H1 (cell line): ENCODE data around the gene DPM2. TPM values are rescaled to one million over a fixed set of nuclear protein-coding genes. Genes with fewer than 3 reads are reported as not detected.
A peak's percentile ranks its signal among the peaks of the same experiment; 100 is the strongest.

Source experiments
- CTCF ChIA-PET: fragments of 300-600 bp; sonication (Branson Sonifier 250); formaldehyde crosslinking; loops from one replicate; lab custom pipeline; 2021; ENCODE audit not compliant: partially characterized antibody; lab: Charles Lee
- POLR2A ChIA-PET: fragments of 300-600 bp; sonication (Branson Sonifier 250); formaldehyde crosslinking; loops from one replicate; lab custom pipeline; 2021; ENCODE audit warnings: inconsistent platforms; ENCODE audit not compliant: partially characterized antibody; lab: Charles Lee
- DNase-seq, 2 experiments: peaks; one replicate each; pipeline versions ENCODE4 v3.0.0 to v3.0.0-alpha.2; 2010 to 2022; ENCODE audit warnings: low spot score in 2 of 2, low read depth in 1 of 2, mixed read lengths in 1 of 2
- FAIRE-seq: peaks from 2 replicates; lab custom pipeline; 2011; peaks lifted over from hg19 to GRCh38; lab: Jason Lieb, UNC
- H2AFZ ChIP-seq: 2 replicates; pipeline ENCODE4 v1.8.1; 2012; ENCODE audit warnings: low read length, inconsistent platforms
- H2AK5ac ChIP-seq: 2 replicates; pipeline ENCODE4 v1.6.1; 2013; ENCODE audit warnings: low read depth, low read length
- H2BK120ac ChIP-seq: replicated peaks from 2 replicates; pipeline ENCODE3; 2013; ENCODE audit warnings: low read depth, low read length, inconsistent platforms
- H2BK12ac ChIP-seq: 2 replicates; pipeline ENCODE4 v1.6.1; 2013; ENCODE audit warnings: low read depth, low read length
- H2BK15ac ChIP-seq: 2 replicates; pipeline ENCODE4 v1.6.1; 2013; ENCODE audit warnings: low read length
- H2BK20ac ChIP-seq: 2 replicates; pipeline ENCODE4 v1.6.1; 2013; ENCODE audit warnings: low read length
- H2BK5ac ChIP-seq: 2 replicates; pipeline ENCODE4 v1.6.1; 2013; ENCODE audit warnings: low read depth, low read length
- H3K14ac ChIP-seq: 2 replicates; pipeline ENCODE4 v1.6.1; 2013; ENCODE audit warnings: inconsistent platforms; ENCODE audit not compliant: insufficient read length
- H3K18ac ChIP-seq: 2 replicates; pipeline ENCODE4 v1.6.1; 2013; ENCODE audit warnings: low read length; ENCODE audit errors: extremely low read depth
- H3K23ac ChIP-seq: 2 replicates; pipeline ENCODE4 v1.6.1; 2013; ENCODE audit warnings: inconsistent platforms; ENCODE audit not compliant: insufficient read length
- H3K23me2 ChIP-seq: 2 replicates; pipeline ENCODE4 v1.6.1; 2013; ENCODE audit warnings: low read depth, low read length
- H3K27ac ChIP-seq: 2 replicates; pipeline ENCODE4 v1.6.1; 2011; ENCODE audit warnings: low read depth, low read length, inconsistent platforms
- H3K27me3 ChIP-seq, 4 experiments: replicated peaks in 1 of 4; 1 replicate in 1 of 4; 2 replicates in 3 of 4; pipeline versions ENCODE4 v1.6.1 to v1.8.1; 2011 to 2013; ENCODE audit warnings: low read length in 3 of 4, mild to moderate bottlenecking in 3 of 4, inconsistent platforms in 2 of 4, mixed read lengths in 2 of 4, moderate library complexity in 1 of 4; ENCODE audit not compliant: control insufficient read depth in 3 of 4, insufficient read depth in 3 of 4; ENCODE audit errors: extremely low read depth in 1 of 4
- H3K36me3 ChIP-seq, 4 experiments: 2 replicates each; pipeline versions ENCODE4 v1.6.1 to v1.8.1; 2011 to 2013; ENCODE audit warnings: mild to moderate bottlenecking in 4 of 4, low read length in 3 of 4, moderate library complexity in 2 of 4, control low read depth in 1 of 4, inconsistent platforms in 1 of 4; ENCODE audit not compliant: insufficient read depth in 4 of 4, control insufficient read depth in 2 of 4
- H3K4ac ChIP-seq: replicated peaks from 2 replicates; pipeline ENCODE3; 2013; ENCODE audit warnings: low read length, low read depth, mixed read lengths, inconsistent platforms; ENCODE audit not compliant: insufficient read length
- H3K4me1 ChIP-seq, 4 experiments: replicated peaks in 1 of 4; 1 replicate in 1 of 4; 2 replicates in 3 of 4; pipeline versions ENCODE4 v1.6.1 to v1.8.1; 2011 to 2013; ENCODE audit warnings: low read length in 3 of 4, inconsistent platforms in 2 of 4, mixed read lengths in 1 of 4; ENCODE audit not compliant: insufficient read depth in 4 of 4, control insufficient read depth in 3 of 4
- H3K4me2 ChIP-seq, 2 experiments: 2 replicates each; pipeline versions ENCODE4 v1.6.1 to v1.8.1; 2011 to 2013; ENCODE audit warnings: low read depth in 2 of 2, low read length in 2 of 2, control low read depth in 1 of 2, inconsistent platforms in 1 of 2, mild to moderate bottlenecking in 1 of 2; ENCODE audit not compliant: insufficient read depth in 1 of 2
- H3K4me3 ChIP-seq, 4 experiments: fragments of 200-600, 300-600 bp in 1 of 4; sonication (generic), shearing (Covaris generic), sonication (Bioruptor Twin) in 1 of 4; 2 replicates each; pipeline versions ENCODE4 v1.5.1 to v1.8.1; 2011 to 2016; ENCODE audit warnings: low read length in 4 of 4, low read depth in 3 of 4, control low read depth in 2 of 4, inconsistent platforms in 2 of 4, mild to moderate bottlenecking in 2 of 4, mixed read lengths in 1 of 4, moderate library complexity in 1 of 4; ENCODE audit not compliant: insufficient read depth in 2 of 4; ENCODE audit errors: extremely low read depth in 1 of 4
- H3K56ac ChIP-seq: replicated peaks from 2 replicates; pipeline ENCODE3; 2013; ENCODE audit warnings: low read depth, mild to moderate bottlenecking, mixed read lengths, low read length, inconsistent platforms; ENCODE audit not compliant: insufficient read length
- H3K79me1 ChIP-seq: 2 replicates; pipeline ENCODE4 v1.6.1; 2013; ENCODE audit warnings: low read depth, low read length, control low read depth
- H3K79me2 ChIP-seq, 2 experiments: 2 replicates each; pipeline versions ENCODE4 v1.6.1 to v1.8.1; 2012 to 2013; ENCODE audit warnings: low read length in 2 of 2, mild to moderate bottlenecking in 2 of 2, inconsistent platforms in 1 of 2; ENCODE audit not compliant: insufficient read depth in 2 of 2, control insufficient read depth in 1 of 2
- H3K9ac ChIP-seq, 4 experiments: replicated peaks in 1 of 4; 1 replicate in 1 of 4; 2 replicates in 3 of 4; pipeline versions ENCODE4 v1.6.1 to v1.8.1; 2011 to 2013; ENCODE audit warnings: low read depth in 3 of 4, low read length in 3 of 4, control low read depth in 2 of 4, mild to moderate bottlenecking in 2 of 4, moderate library complexity in 2 of 4, inconsistent platforms in 1 of 4; ENCODE audit errors: extremely low read depth in 1 of 4
- H3K9me3 ChIP-seq, 2 experiments: 2 replicates each; pipeline versions ENCODE4 v1.6.1 to v1.8.1; 2012 to 2013; ENCODE audit warnings: mild to moderate bottlenecking in 2 of 2, moderate library complexity in 2 of 2, control low read depth in 1 of 2, inconsistent platforms in 1 of 2, low read depth in 1 of 2, low read length in 1 of 2, mixed read lengths in 1 of 2; ENCODE audit not compliant: insufficient read depth in 2 of 2
- H4K20me1 ChIP-seq, 2 experiments: replicated peaks in 1 of 2; 2 replicates each; pipeline versions ENCODE3 to v1.8.1; 2011 to 2013; ENCODE audit warnings: inconsistent platforms in 2 of 2, low read length in 2 of 2, mild to moderate bottlenecking in 1 of 2; ENCODE audit not compliant: insufficient read depth in 2 of 2, control insufficient read depth in 1 of 2
- H4K5ac ChIP-seq: 2 replicates; pipeline ENCODE4 v1.6.1; 2013; ENCODE audit warnings: low read length, low read depth, mixed read lengths, inconsistent platforms; ENCODE audit not compliant: insufficient read length
- H4K8ac ChIP-seq: 2 replicates; pipeline ENCODE4 v1.8.0; 2013; ENCODE audit warnings: mild to moderate bottlenecking, moderate library complexity, low read length, inconsistent platforms; ENCODE audit not compliant: insufficient read depth; ENCODE audit errors: extremely low read depth
- H4K91ac ChIP-seq: replicated peaks from 2 replicates; pipeline ENCODE3; 2013; ENCODE audit warnings: low read length, mixed read lengths, inconsistent platforms; ENCODE audit not compliant: insufficient read length
- BACH1 ChIP-seq: IDR thresholded peaks from 2 replicates; pipeline ENCODE4 v1.6.1; 2012; ENCODE audit warnings: low read length, improper control_type of control experiment
- CHD2 ChIP-seq: IDR thresholded peaks from 2 replicates; pipeline ENCODE4 v1.6.1; 2012; ENCODE audit warnings: low read length, improper control_type of control experiment
- CTBP2 ChIP-seq: IDR thresholded peaks from 2 replicates; pipeline ENCODE4 v1.7.0; 2011; ENCODE audit warnings: borderline replicate concordance, mild to moderate bottlenecking, moderate library complexity, mixed read lengths, low read length; ENCODE audit not compliant: insufficient read depth, insufficient read length
- SP2 ChIP-seq: IDR thresholded peaks from 2 replicates; pipeline ENCODE4 v1.6.1; 2012; ENCODE audit warnings: mild to moderate bottlenecking, low read length, inconsistent platforms
- SRF ChIP-seq: IDR thresholded peaks from 2 replicates; pipeline ENCODE4 v1.6.1; 2011; ENCODE audit warnings: mild to moderate bottlenecking, low read depth, low read length, moderate library complexity
- SUZ12 ChIP-seq: fragments of 200-600 bp; sonication (generic); IDR thresholded peaks from 2 replicates; pipeline ENCODE4 v1.6.1; 2012; ENCODE audit warnings: mild to moderate bottlenecking, inconsistent platforms, low read length, moderate library complexity, mixed read lengths
- WGBS, 2 experiments: shearing (Covaris generic) in 1 of 2; methylation state at CpG; one replicate each; pipeline versions ENCODE4 v1.1.6 to v1.1.7; 2013 to 2015; ENCODE audit warnings: low lambda C conversion rate in 2 of 2, mixed read lengths in 2 of 2, inconsistent platforms in 1 of 2, low coverage in 1 of 2, missing lambda C conversion rate in 1 of 2; ENCODE audit not compliant: insufficient replicate concordance in 2 of 2, insufficient coverage in 1 of 2, insufficient read length in 1 of 2; ENCODE audit errors: extremely low coverage in 1 of 2, missing lambda C conversion rate in 1 of 2; 5-methylcytosine and 5-hydroxymethylcytosine counted together
- polyA plus RNA-seq, 7 experiments: library from polyadenylated mRNA; depleted of rRNA in 3 of 7; stranded (reverse) in 5 of 7; unstranded in 2 of 7; fragments of >200 nt in 5 of 7; fragments of 200-250 nt in 2 of 7; gene quantifications; 1 replicate in 5 of 7; 2 replicates in 1 of 7; 4 replicates in 1 of 7; pipeline versions ENCODE4 v1.2.1 to v1.2.3, GENCODE V29; 2011 to 2013; ENCODE audit warnings: missing spikeins in 2 of 7, mixed read lengths in 2 of 7
- total RNA-seq: library from RNA; stranded (reverse); fragmentation: NEBNext Ultra II Directional; extraction: Animal tissue kit (Norgen Biotek cat#: 25700); gene quantifications from 2 replicates; pipeline ENCODE4 v1.2.1, GENCODE V29; 2021
- TF ChIP-seq, protein P1 (sequence below), 3 experiments: IDR thresholded peaks; 1 replicate in 2 of 3; 2 replicates in 1 of 3; pipeline versions ENCODE4 v1.5.1 to v1.6.1; 2011; ENCODE audit warnings: low read length in 3 of 3, mild to moderate bottlenecking in 3 of 3, inconsistent platforms in 2 of 3, low read depth in 1 of 3, moderate library complexity in 1 of 3; ENCODE audit not compliant: insufficient read depth in 1 of 3; ENCODE audit errors: control extremely low read depth in 1 of 3
- TF ChIP-seq, protein P2 (sequence below): IDR thresholded peaks from 2 replicates; pipeline ENCODE4 v1.6.1; 2011; ENCODE audit warnings: low read depth, mild to moderate bottlenecking, low read length; ENCODE audit not compliant: insufficient read depth

The DPM2 gene
- total and polyA plus RNA-seq, 2 of the 8 experiments (the other 6 are each of a cell fraction or from before 2014, with no cell fraction given), result 45.4 to 95.4 TPM

DNA sequence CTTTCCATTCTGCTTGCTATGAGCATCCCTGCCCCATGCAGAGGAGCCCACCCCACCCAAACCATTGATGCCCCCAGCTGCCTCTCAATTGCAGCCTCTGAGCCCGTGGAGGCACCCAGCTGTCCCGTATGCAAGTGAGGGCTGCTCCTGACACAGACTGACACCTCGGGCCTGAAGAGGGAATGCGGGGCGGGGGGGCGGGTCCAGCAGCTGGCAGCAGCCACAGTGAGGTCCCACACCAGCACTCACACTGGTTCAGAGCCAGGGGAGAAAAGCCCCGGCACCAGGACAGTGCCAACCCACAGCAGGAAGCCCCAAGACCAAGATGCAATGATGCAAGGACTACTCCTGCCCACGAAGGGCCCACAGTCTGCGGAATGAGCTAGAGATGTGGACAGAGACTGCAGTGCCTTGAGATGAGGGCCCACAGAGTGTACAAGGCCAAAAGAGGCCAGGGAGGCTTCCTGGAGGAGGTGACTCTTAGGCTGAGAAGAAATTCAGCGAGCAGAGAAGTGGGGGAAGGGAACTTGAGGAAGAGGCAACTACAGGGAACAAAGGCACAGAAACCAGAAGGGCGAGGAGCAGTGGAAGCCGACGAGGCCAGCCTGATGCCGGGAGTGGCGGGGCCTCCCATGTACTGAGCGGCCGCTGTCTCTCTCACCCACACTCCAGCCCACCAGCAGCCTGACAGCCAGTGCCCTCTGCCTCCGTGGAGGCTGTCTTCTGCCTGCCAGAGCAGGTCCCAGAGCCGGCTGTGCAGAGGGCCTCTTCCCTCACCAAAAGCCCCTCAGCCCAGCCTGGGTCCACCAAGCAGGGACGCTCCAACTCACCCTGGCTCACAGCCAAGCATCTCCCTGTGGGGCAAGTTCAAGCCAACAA is 33.9 kb upstream of the DPM2 start:
- peak overlapping the region; percentile 92; the same call in 1 of the 2 replicates for H2BK15ac ChIP-seq
- H3K14ac ChIP-seq, result no peak overlapping the region
- peak overlapping the region; percentile 52 for H3K27ac ChIP-seq
- no peak overlapping the region for H4K91ac ChIP-seq
- CTCF ChIA-PET, result interaction anchor here (2.8 to 7.6 kb wide), 3 partner anchors 16 to 64 kb away, joined by 10 to 55 read pairs (median 41); no protein-coding TSS in a partner anchor
- WGBS, 2 experiments, result 43% methylated on average over 16 of the region's 20 CpGs; no CpG with 5 or more reads in 1 of the 2 experiments
- no peak overlapping the region for H4K5ac ChIP-seq
- DNase-seq (no peak), FAIRE-seq (no peak)
- H3K56ac ChIP-seq, result no peak overlapping the region
- H2BK12ac ChIP-seq, result peak overlapping the region; percentile 99
- peak overlapping the region; percentile 42 for H4K8ac ChIP-seq
- no peaks in the 10 kb centered on the region for H3K23me2 ChIP-seq
- H3K79me1 ChIP-seq, result peaks cover 52% of the 10 kb centered on the region
- H3K4me2 ChIP-seq, result peak overlapping the region; percentile 20 to 60
- H2BK5ac ChIP-seq, result peak overlapping the region; percentile 54; the same call in 1 of the 2 replicates
- H3K36me3 ChIP-seq, result no peaks in the 10 kb centered on the region
- H3K18ac ChIP-seq, result peak overlapping the region; percentile 52
- peaks cover 55 to 62% of the 10 kb centered on the region in 2 experiments for H4K20me1 ChIP-seq
- H3K23ac ChIP-seq, result no peak overlapping the region
- H3K27me3 ChIP-seq, result no peaks in the 10 kb centered on the region
- H3K4ac ChIP-seq, result no peak overlapping the region
- H2AK5ac ChIP-seq, result no peak overlapping the region
- H3K9ac ChIP-seq, result peak overlapping the region in 2 of 4 experiments; percentile 20 to 31; a peak in 3 of 7 replicates
- H3K4me1 ChIP-seq, result peaks cover 0 to 55% (median 39%) of the 10 kb centered on the region in 4 experiments; a peak in 6 of 7 replicates
- peaks cover 16 to 99% of the 10 kb centered on the region in 2 experiments; a peak in 3 of 4 replicates for H3K79me2 ChIP-seq
- H2BK120ac ChIP-seq, result no peak overlapping the region
- H2BK20ac ChIP-seq, result no peak overlapping the region
- H3K4me3 ChIP-seq, result no peak overlapping the region
- H2AFZ ChIP-seq, result no peak overlapping the region
- no peaks in the 10 kb centered on the region for H3K9me3 ChIP-seq
- POLR2A ChIA-PET, result interaction anchor here (0.8 to 1.8 kb wide), 3 partner anchors 8 to 10 kb away, joined by 3 to 8 read pairs (median 5); no protein-coding TSS in a partner anchor
- TF ChIP-seq, protein P1, sequence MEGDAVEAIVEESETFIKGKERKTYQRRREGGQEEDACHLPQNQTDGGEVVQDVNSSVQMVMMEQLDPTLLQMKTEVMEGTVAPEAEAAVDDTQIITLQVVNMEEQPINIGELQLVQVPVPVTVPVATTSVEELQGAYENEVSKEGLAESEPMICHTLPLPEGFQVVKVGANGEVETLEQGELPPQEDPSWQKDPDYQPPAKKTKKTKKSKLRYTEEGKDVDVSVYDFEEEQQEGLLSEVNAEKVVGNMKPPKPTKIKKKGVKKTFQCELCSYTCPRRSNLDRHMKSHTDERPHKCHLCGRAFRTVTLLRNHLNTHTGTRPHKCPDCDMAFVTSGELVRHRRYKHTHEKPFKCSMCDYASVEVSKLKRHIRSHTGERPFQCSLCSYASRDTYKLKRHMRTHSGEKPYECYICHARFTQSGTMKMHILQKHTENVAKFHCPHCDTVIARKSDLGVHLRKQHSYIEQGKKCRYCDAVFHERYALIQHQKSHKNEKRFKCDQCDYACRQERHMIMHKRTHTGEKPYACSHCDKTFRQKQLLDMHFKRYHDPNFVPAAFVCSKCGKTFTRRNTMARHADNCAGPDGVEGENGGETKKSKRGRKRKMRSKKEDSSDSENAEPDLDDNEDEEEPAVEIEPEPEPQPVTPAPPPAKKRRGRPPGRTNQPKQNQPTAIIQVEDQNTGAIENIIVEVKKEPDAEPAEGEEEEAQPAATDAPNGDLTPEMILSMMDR (IDR thresholded peaks at IDR 0.05; ENCODE audit: control extremely low read depth in 1 of 3, insufficient read depth in 1 of 3, low read depth in 1 of 3, low read length in 3 of 3), result no peak
- TF ChIP-seq, protein P2, sequence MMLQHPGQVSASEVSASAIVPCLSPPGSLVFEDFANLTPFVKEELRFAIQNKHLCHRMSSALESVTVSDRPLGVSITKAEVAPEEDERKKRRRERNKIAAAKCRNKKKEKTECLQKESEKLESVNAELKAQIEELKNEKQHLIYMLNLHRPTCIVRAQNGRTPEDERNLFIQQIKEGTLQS, result no peak
- TF ChIP-seq SRF, result no peak
- no peak for TF ChIP-seq SUZ12
- TF ChIP-seq CTBP2, result no peak
- no peak for TF ChIP-seq BACH1
- TF ChIP-seq CHD2, result no peak
- TF ChIP-seq SP2, result no peak
